CD4-positive, CD25-positive, alpha-beta regulatory T cell (primary cell): ENCODE data around the gene ACADVL. TPM values are rescaled to one million over a fixed set of nuclear protein-coding genes. Genes with fewer than 3 reads are reported as not detected.

Source experiments
- ATAC-seq, 2 donors: fragments of 150-1000 bp; cut with Tn5 transposase; one replicate each; pipeline ENCODE4 v1.10.0; 2021; ENCODE audit warnings: low read depth in 2 of 2, moderate number of reproducible peaks in 2 of 2, moderate library complexity in 1 of 2
- DNase-seq, 3 donors: peaks; one replicate each; pipeline versions ENCODE4 v3.0.0 to v3.0.0-alpha.2; 2012 to 2022; ENCODE audit warnings: mixed read lengths in 1 of 3
- H3K27ac ChIP-seq: one replicate; pipeline ENCODE4 v1.7.0; 2013; ENCODE audit warnings: mild to moderate bottlenecking, low read length; ENCODE audit not compliant: insufficient read depth, poor library complexity, severe bottlenecking
- H3K27me3 ChIP-seq: one replicate; pipeline ENCODE4 v1.7.0; 2013; ENCODE audit warnings: low read length; ENCODE audit not compliant: control insufficient read depth, insufficient read depth
- H3K36me3 ChIP-seq: one replicate; pipeline ENCODE4 v1.7.0; 2013; ENCODE audit warnings: mild to moderate bottlenecking, low read length, moderate library complexity; ENCODE audit not compliant: control insufficient read depth, insufficient read depth
- H3K4me1 ChIP-seq: 2 replicates; pipeline ENCODE4 v1.7.0; 2013; ENCODE audit warnings: mild to moderate bottlenecking, low read length; ENCODE audit not compliant: insufficient read depth, control insufficient read depth, poor library complexity, severe bottlenecking
- H3K4me3 ChIP-seq: one replicate; pipeline ENCODE4 v1.7.0; 2013; ENCODE audit warnings: low read depth, mild to moderate bottlenecking, low read length, moderate library complexity
- H3K9me3 ChIP-seq, 2 experiments: 1 replicate in 1 of 2; 2 replicates in 1 of 2; pipeline ENCODE4 v1.7.0; 2013; ENCODE audit warnings: low read length in 2 of 2, mild to moderate bottlenecking in 1 of 2, moderate library complexity in 1 of 2; ENCODE audit not compliant: control insufficient read depth in 2 of 2
- H3K27ac Mint-ChIP-seq, 3 donors: one replicate each; pipeline ENCODE4 v1.8.0; 2020 to 2022; ENCODE audit warnings: mild to moderate bottlenecking in 3 of 3, mixed read lengths in 3 of 3, moderate library complexity in 2 of 3
- H3K27me3 Mint-ChIP-seq: one replicate; pipeline ENCODE4 v1.8.0; 2022; ENCODE audit warnings: mild to moderate bottlenecking, mixed read lengths
- H3K36me3 Mint-ChIP-seq: one replicate; pipeline ENCODE4 v1.8.0; 2020; ENCODE audit warnings: mixed read lengths
- H3K4me1 Mint-ChIP-seq, 4 donors: one replicate each; pipeline ENCODE4 v1.8.0; 2020 to 2022; ENCODE audit warnings: mixed read lengths in 4 of 4, mild to moderate bottlenecking in 1 of 4
- H3K4me3 Mint-ChIP-seq, 4 donors: one replicate each; pipeline ENCODE4 v1.8.0; 2020 to 2022; ENCODE audit warnings: mild to moderate bottlenecking in 4 of 4, mixed read lengths in 4 of 4, moderate library complexity in 3 of 4
- H3K9me3 Mint-ChIP-seq, 7 donors: one replicate each; pipeline ENCODE4 v1.8.0; 2020 to 2022; ENCODE audit warnings: mixed read lengths in 7 of 7, mild to moderate bottlenecking in 3 of 7, moderate library complexity in 2 of 7
- polyA plus RNA-seq, 4 donors: library from polyadenylated mRNA; unstranded; fragments of 300-500 nt; fragmentation: Illumina TruSeq; gene quantifications; one replicate each; pipeline ENCODE4 v1.2.3, GENCODE V29; 2021
- total RNA-seq: library from RNA; stranded (reverse); gene quantifications from one replicate; pipeline ENCODE4 v1.2.3, GENCODE V29; 2022

Gene ACADVL
- total and polyA plus RNA-seq, 5 donors from 2014 or later, result 73.6 to 277 (median 86.1) TPM

DNA sequence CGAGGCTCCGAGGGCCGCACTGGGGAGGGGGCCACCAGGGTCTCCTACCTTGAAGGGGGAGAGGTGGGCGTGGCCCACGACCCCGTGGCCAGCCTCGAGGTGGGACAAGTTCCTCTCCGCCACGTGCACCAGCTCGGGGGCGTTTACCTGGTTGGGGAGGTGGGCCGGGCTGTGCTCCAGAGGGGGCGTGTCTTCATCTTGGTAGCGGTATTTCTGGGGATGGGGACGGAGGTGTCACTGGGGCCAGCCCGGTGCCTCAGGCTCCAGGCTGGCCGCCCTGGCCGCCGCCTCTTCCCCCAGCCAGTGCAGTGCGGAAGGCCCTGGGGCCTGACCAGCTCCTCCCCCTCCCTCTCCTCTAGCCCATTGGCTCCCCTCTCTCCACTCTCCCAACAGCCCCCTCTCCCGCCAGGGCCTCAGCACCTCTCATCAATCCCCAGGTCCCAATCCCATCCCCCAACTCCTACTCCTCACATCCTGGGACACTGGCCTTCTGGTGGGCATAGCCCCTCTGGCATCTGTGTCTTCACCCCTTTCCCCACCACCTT, 11.6 kb upstream of the ACADVL start:
- Histone ChIP-seq H3K27ac (no peak overlapping the region), H3K4me3 (no peak overlapping the region), H3K36me3 (no peaks in the 10 kb centered on the region), H3K9me3 (no peaks in the 10 kb centered on the region), H3K4me1 (peaks cover 17% of the 10 kb centered on the region), H3K27me3 (no peaks in the 10 kb centered on the region)
- Mint-ChIP-seq H3K4me3 (no peak overlapping the region), H3K27ac (peak overlapping the region in 1 of 3 donors; percentile 51), H3K4me1 (peaks cover 0 to 42% (median 20%) of the 10 kb centered on the region in 4 donors), H3K36me3 (peaks cover 3% of the 10 kb centered on the region), H3K9me3 (peaks cover 0 to 1% (median 0%) of the 10 kb centered on the region in 7 donors), H3K27me3 (peaks cover 22% of the 10 kb centered on the region)
- DNase-seq, result no peak
- ATAC-seq, result no peak

DNA sequence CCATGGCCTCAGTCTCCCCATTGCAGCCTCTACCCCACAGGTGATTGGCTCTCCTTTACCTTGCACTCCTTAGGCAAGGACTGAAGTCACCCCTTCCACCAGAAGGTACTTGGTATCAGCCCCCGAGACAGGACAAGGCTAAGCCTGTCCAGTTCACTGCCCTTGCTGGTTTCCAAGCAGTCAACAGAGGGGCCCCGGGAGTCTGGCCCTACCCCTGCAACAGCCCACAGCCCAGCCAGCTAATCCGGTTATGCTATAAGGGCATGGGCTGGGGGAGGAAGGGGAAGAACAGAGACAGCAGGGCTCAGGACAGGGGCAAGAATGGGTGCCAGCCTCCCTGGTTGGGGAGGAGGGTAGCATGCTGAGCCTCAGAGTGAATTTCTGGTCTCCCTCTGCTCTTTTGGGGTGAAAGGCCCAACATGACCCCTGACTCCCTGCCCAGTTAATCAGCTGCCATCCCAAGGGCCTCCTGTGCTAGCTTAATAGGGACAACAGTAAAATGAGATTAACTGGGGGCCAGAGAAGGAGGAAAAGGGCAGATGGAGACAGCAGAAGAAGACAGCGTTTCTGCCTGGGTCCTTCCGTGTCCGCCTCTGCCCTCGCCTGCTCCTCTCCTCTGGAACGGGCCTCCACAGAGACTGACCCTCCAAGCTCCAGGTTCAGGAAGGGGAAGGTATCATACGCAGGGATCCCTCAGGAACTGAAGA, 10.8 kb upstream of the ACADVL start:
- no peak for DNase-seq

DNA sequence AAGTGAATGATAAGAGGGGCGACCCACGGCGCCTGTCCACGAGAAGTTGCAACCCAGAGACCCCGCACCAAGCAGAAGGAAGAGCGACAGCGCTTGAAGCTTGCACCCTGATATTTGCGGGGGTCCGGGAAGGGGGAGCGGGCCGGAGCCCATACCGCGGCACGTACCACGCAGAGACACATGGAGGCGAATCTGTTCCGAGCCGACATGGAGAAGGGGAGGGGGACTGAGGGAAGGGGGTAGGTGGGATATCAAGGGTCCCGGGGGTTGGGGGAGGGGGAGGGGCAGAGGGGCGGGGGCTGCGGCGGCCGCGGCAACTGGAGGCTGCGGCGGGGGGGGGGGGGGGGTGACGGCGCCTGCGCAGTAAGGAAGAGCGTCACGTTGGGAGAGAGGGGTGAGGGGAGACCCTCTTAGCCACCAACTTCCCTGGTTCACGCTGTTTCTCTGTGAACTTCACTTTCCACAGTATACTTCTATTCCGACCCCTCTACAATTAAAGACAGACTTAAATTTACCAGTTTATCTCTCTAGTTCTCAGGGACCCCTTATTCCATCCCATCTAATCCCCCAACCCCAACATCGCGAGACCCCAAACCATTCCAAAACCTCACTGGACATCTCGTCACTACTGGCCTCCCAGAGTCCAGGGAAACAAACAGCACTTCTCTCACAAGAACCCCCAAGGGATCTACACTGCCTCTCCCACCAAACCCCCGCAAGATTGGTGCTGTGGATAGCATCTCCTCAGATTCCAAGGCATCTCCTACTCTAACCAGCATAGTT, 8.1 kb upstream of the ACADVL start:
- ATAC-seq (no peak), DNase-seq (no peak)
- Mint-ChIP-seq H3K36me3 (no peaks in the 10 kb centered on the region), H3K27me3 (peaks cover 28% of the 10 kb centered on the region), H3K9me3 (peaks cover 0 to 1% (median 0%) of the 10 kb centered on the region in 7 donors), H3K27ac (peak overlapping the region in 2 of 3 donors; percentile 8 to 74), H3K4me1 (peaks cover 0 to 44% (median 23%) of the 10 kb centered on the region in 4 donors), H3K4me3 (peak overlapping the region in 3 of 4 donors; percentile 61 to 86 (median 62))
- no peak overlapping the region for H3K27ac ChIP-seq
- peaks cover 28% of the 10 kb centered on the region for H3K4me1 ChIP-seq
- no peaks in the 10 kb centered on the region for H3K9me3 ChIP-seq
- no peak overlapping the region for H3K4me3 ChIP-seq
- H3K36me3 ChIP-seq, result no peaks in the 10 kb centered on the region
- no peaks in the 10 kb centered on the region for H3K27me3 ChIP-seq

More for the DNA sequence above, 10.8 kb upstream of the ACADVL start:
- ATAC-seq, result no peak
- Mint-ChIP-seq H3K27ac (no peak overlapping the region), H3K4me1 (peaks cover 0 to 45% (median 27%) of the 10 kb centered on the region in 4 donors), H3K9me3 (peaks cover 0 to 1% (median 0%) of the 10 kb centered on the region in 7 donors), H3K36me3 (peaks cover 3% of the 10 kb centered on the region), H3K27me3 (peaks cover 23% of the 10 kb centered on the region), H3K4me3 (peak overlapping the region in 1 of 4 donors; percentile 16)
- no peaks in the 10 kb centered on the region for H3K27me3 ChIP-seq
- H3K27ac ChIP-seq, result no peak overlapping the region
- no peak overlapping the region for H3K4me3 ChIP-seq
- no peaks in the 10 kb centered on the region for H3K9me3 ChIP-seq
- no peaks in the 10 kb centered on the region for H3K36me3 ChIP-seq
- H3K4me1 ChIP-seq, result peaks cover 22% of the 10 kb centered on the region

DNA sequence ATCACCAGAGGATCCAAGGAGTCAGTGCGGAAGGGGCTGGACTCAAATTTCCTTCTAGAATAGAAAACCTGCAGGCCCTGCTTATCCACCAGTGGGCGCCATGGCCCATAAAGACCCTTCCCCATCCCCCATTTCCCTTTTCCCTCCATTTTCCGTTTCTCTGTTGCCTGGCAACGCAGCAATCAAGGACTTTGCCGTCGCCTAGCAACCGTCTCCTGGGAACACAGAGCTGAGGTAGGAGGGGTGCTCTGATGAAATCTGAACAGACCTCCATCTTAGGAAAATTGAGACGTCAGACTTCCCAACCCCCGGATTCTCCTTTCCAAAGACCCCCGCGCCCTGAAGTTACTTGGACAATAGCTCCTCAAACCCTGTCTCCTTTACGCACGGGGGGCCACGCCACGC, 5.8 kb upstream of the ACADVL start:
- H3K4me1 Mint-ChIP-seq, result peaks cover 0 to 58% (median 24%) of the 10 kb centered on the region in 4 donors

DNA sequence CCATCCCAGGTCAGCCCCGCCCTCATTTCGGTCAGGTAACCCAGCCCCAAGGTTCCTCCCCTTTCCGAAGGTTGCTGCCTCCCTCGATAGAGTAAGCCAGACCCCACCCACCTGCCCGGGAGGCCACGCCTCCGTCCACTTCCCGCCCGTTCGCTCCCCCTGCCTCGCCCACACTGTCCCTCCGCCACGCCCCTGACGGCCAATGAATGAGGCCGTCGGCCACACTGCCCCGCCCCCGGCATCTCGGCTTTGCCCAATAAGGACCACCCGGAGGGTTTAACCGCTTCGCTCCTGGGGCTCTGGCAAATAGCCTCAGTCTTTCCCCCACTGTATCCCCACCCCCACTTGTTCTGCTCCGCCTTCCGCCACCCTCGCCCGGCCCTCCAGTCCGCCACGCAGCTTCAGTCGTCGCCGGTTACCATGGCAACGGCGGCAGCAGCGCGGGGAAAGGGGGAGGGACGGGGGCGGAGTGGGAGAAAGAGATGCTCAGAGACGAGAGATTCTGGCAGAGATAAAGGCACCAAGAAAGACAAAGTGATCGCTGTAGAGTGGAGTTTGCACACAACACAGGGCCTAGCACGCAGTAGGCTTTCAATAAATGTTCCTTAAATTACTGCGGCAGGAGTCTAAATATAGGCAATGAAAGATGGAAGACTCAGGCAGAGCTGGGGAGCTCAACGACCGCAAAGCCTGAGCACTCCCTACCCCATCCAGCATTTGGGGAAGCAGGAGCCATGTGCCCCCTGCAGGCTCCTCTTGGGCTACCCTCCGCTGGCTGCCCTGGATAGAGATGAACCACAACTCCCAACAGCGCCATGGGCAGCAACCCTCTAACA, 5.2 kb upstream of the ACADVL start:
- Mint-ChIP-seq H3K4me1 (peaks cover 0 to 64% (median 28%) of the 10 kb centered on the region in 4 donors), H3K27me3 (peaks cover 28% of the 10 kb centered on the region), H3K9me3 (no peaks in the 10 kb centered on the region), H3K27ac (peak overlapping the region; percentile 92 to 99 (median 99)), H3K36me3 (no peaks in the 10 kb centered on the region), H3K4me3 (peak overlapping the region; percentile 85 to 96 (median 90))
- Histone ChIP-seq H3K36me3 (no peaks in the 10 kb centered on the region), H3K4me1 (peaks cover 45% of the 10 kb centered on the region), H3K4me3 (peak overlapping the region; percentile 85), H3K27me3 (no peaks in the 10 kb centered on the region), H3K27ac (peak overlapping the region; percentile 97), H3K9me3 (no peaks in the 10 kb centered on the region)
- ATAC-seq (peak; percentile 83 to 86), DNase-seq (peak; percentile 97 to 99 (median 98))

More for the DNA sequence above, 5.8 kb upstream of the ACADVL start:
- H3K27me3 ChIP-seq, result no peaks in the 10 kb centered on the region
- H3K9me3 ChIP-seq, result no peaks in the 10 kb centered on the region
- DNase-seq (peak in 1 of 3 donors; percentile 73), ATAC-seq (peak in 1 of 2 donors; percentile 0)
- H3K4me3 Mint-ChIP-seq, result peak overlapping the region; percentile 85 to 96 (median 90)
- H3K4me3 ChIP-seq, result peak overlapping the region; percentile 76
- H3K36me3 Mint-ChIP-seq, result no peaks in the 10 kb centered on the region
- no peaks in the 10 kb centered on the region for H3K36me3 ChIP-seq
- H3K27ac Mint-ChIP-seq, result peak overlapping the region; percentile 92 to 99 (median 99)
- peaks cover 40% of the 10 kb centered on the region for H3K4me1 ChIP-seq
- H3K27me3 Mint-ChIP-seq, result peaks cover 28% of the 10 kb centered on the region
- no peaks in the 10 kb centered on the region for H3K9me3 Mint-ChIP-seq
- H3K27ac ChIP-seq, result peak overlapping the region; percentile 97

DNA sequence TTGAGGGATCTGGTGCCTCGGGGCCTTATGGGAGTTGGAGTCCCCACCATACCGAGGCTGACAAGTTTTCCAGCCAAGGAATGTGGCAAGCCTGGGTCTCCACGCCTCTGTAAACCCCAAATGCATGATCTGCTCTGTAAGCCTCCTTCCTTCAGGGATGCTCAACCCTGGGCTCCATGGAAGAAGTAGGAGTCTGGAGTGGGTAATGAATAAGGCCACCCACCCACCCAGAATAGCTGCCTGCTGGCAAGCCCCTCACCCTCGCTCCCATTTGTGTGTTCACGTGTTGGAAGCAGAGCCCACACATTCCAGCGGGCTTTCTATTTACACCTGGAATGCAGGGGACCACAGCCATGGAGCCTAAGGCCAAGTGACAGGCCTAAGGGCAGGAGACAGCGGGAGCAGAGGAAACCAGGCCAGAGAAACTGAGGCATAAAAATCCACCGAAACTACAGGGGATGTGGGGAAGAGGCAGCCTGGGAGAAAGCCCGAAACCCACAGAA, 4.6 kb upstream of the ACADVL start:
- Mint-ChIP-seq H3K4me1 (peaks cover 0 to 67% (median 30%) of the 10 kb centered on the region in 4 donors), H3K4me3 (peak overlapping the region; percentile 85 to 96 (median 90)), H3K27me3 (peaks cover 23% of the 10 kb centered on the region), H3K36me3 (no peaks in the 10 kb centered on the region), H3K27ac (peak overlapping the region; percentile 92 to 99 (median 99)), H3K9me3 (no peaks in the 10 kb centered on the region)
- Histone ChIP-seq H3K4me1 (peaks cover 51% of the 10 kb centered on the region), H3K9me3 (no peaks in the 10 kb centered on the region), H3K36me3 (no peaks in the 10 kb centered on the region), H3K4me3 (peak overlapping the region; percentile 85), H3K27me3 (no peaks in the 10 kb centered on the region), H3K27ac (peak overlapping the region; percentile 97)
- no peak for ATAC-seq
- no peak for DNase-seq
